GM21447 (cell line): Measurements from ENCODE around the gene GCK.

Experiments used
- ATAC-seq: cut with Tn5 transposase; IDR thresholded peaks from one replicate; pipeline ENCODE4 v1.9.1; 2021; ENCODE audit not compliant: unreplicated experiment

The GCK gene

DNA sequence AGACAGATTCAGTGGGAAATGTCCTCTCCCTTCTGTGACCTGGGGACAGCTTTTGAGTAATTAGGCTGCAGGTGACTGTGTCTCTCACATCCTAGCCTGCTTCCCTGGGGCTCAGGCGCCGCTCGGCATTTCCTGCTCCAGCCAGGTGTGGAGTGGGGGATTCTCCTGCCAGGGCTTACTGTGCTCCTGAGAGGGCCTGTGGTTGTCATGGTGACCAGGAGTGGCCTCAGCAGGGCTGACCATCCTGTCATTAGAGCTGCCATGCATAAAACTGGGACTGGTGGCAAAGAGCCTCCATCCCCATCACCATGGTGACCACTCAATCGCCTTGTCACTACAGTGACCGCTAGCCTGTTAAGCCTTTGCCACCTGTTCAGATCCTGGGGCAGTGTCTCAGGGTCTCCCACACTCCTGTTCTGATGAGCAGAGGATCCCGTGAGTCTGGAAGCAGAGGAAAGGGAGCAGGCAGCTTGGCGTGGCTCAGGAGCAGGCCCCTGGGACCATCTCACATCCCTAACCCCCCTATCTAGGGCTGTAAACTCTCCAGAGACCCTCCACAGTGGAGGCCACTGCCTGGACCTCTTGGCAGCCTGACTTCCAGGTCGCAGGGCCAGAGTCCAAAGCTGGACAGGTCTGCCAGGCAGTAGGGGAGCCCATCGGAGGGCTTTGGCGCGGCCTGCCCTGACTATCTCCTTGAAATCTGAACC lies at the start of gene GCK:
Gene GCK (minus strand): TSS at position 154 of the 707 bp plus-strand sequence. CDS start 486 bp downstream, outside the sequence.
- ATAC-seq = no peak

GRCh38 chr7:44238116-44238695 lies 49.0 kb upstream of the GCK start:
- no peak for ATAC-seq

- no peak for ATAC-seq
Observed at GRCh38 chr7:44237696-44238095, 48.5 kb upstream of the GCK start.

- no peak for ATAC-seq
Observed at GRCh38 chr7:44236333-44236728, 47.1 kb upstream of the GCK start.

DNA sequence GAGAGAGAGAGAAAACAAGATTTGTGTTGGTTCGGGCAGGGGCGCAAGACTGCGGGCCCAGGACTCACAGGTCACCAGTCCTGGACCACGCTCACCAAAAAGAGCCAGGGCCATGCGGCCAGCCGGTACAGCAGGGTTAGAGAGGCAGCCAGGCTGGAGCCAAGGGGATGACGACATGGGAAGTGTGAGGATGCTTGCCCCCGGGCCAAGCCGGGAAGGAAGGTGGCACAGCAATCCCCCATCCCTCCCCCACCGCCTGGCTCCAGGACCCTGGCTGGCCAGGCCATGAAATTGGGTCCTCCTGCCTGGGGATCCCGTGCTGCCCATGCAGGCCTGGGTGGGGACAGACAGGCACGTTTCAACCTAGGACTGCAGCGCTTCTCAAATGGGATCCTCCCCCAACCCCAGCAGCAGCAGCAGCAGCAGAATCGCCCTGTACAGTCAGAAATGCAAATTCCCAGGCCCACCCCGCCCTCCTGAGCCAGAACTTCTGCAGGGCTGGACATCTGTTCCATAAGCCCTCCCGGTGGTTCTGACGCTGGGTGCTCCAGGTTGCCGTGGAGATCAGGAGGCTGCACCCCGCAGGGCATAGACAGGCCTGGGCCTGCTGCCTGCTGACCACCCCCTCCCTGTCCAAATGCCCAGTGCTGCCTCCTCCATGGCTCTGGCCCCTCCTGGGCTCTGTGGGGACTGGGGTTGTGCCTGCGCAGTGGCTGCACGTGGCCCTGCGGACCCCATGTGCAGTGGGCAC lies 46.5 kb upstream of the GCK start:
- no peak for ATAC-seq

DNA sequence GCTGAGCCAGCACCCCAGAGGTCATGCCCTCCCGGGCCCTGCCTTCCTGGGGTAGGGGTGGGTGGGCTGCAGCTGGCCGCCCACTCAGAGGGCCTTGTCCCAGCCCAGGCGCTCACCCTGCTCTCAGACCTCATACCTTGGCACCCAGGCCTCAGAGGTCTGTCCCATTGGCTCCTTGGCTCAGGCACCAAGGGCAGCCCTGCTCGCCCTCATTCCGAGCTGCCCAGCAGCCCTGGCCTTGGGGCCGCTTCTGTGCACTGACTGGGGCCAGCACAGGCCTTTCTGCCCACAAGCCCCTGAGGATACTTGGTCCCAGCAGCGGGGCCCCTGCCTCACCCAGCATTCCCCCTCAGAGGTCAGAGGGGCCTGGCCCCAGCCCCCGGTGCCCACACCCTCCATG lies 45.8 kb upstream of the GCK start:
- ATAC-seq = no peak

- no peak for ATAC-seq
Observed at GRCh38 chr7:44232901-44233715, 43.9 kb upstream of the GCK start.

- no peak for ATAC-seq
Observed at GRCh38 chr7:44232396-44232795, 43.2 kb upstream of the GCK start.

GRCh38 chr7:44231088-44231487 lies 41.8 kb upstream of the GCK start:
- no peak for ATAC-seq

DNA sequence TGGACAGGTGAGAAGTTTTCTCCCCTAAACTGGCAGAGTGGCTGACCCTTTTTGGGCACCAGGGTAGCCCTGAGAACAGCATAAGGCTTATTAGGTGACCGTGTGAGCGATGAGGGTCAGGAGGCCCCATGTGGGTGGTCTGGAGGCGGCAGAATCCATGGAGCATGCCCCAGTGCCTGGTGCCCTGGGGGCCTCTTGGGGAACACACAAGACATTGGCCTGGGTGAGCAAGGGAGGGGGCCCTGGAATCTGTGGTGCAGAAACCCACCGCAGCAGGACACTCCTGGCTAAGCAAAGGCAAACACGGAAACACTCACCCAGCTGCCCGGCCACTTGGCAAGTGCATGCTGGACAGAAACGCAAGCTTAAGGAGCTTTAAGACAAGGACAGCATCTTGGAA lies 41.0 kb upstream of the GCK start:
- no peak for ATAC-seq

- ATAC-seq = no peak
Observed at GRCh38 chr7:44229546-44230105, 40.4 kb upstream of the GCK start.

- ATAC-seq = no peak
Observed at GRCh38 chr7:44228571-44229350, 39.5 kb upstream of the GCK start.

DNA sequence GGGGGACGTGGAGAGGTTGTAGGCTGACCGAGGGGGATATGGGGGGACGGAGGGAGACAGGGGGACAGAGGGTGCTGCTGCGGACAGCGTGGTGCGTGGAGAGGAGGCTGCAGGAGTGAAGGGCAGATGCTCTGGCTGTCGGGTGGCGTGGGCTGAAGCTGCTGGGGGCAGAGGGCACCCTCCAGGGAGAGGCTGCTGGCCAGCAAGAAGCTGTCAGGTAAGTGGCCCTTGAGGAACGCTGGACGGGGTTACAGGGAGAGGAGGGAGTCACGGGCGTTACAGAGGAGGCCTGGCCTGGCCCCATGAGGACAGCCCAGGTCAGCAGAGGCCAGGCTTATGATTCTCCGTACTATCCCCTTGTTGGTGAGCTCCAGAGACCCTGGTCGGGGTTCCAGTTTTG lies 38.7 kb upstream of the GCK start:
- ATAC-seq = no peak

DNA sequence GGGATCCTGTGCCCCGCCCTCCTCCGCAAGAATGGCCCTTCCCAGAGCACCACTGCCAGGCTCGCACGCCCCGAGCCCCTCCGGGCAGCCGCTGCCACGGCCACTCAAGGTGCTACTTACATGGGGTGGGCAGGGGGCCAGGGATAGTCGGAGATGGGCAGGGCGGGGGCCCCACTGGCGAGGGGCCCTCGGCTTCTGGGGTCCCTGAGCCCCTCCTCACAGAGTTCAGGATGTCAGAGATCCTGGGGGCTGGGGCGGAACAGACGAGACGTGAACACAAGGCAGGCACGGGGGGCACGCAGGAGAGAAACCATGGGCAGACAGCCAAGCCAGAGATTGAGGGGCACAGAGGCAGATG lies 37.1 kb upstream of the GCK start:
- ATAC-seq = no peak

GRCh38 chr7:44225566-44226395 lies 36.5 kb upstream of the GCK start:
- no peak for ATAC-seq

- no peak for ATAC-seq
Observed at GRCh38 chr7:44224974-44225565, 35.8 kb upstream of the GCK start.

GRCh38 chr7:44224080-44224973 lies 35.1 kb upstream of the GCK start:
- no peak for ATAC-seq
